Cardiac fibroblast (primary cell): ENCODE measurements around the gene CLDN10.
A peak's percentile ranks its signal among the peaks of the same experiment; 100 is the strongest.

Experiments used
- DNase-seq, 2 donors: peaks; one replicate each; pipeline versions ENCODE4 v3.0.0 to v3.0.0-alpha.2; 2010; ENCODE audit warnings: low read depth in 2 of 2
- H3K4me3 ChIP-seq, 2 donors: replicated peaks in 1 of 2; 1 replicate in 1 of 2; 2 replicates in 1 of 2; pipeline ENCODE4 v1.5.1; 2011; ENCODE audit warnings: low read depth in 2 of 2, low read length in 2 of 2, mild to moderate bottlenecking in 2 of 2, moderate library complexity in 1 of 2
- TF ChIP-seq, protein P1 (sequence below): IDR thresholded peaks from one replicate; pipeline ENCODE4 v1.5.1; 2011; ENCODE audit warnings: low read depth, mild to moderate bottlenecking, low read length, inconsistent platforms

The CLDN10 gene

GRCh38 chr13:95579303-95579702, 26.8 kb downstream of the CLDN10 start:
- no peak for DNase-seq
- TF ChIP-seq, protein P1, sequence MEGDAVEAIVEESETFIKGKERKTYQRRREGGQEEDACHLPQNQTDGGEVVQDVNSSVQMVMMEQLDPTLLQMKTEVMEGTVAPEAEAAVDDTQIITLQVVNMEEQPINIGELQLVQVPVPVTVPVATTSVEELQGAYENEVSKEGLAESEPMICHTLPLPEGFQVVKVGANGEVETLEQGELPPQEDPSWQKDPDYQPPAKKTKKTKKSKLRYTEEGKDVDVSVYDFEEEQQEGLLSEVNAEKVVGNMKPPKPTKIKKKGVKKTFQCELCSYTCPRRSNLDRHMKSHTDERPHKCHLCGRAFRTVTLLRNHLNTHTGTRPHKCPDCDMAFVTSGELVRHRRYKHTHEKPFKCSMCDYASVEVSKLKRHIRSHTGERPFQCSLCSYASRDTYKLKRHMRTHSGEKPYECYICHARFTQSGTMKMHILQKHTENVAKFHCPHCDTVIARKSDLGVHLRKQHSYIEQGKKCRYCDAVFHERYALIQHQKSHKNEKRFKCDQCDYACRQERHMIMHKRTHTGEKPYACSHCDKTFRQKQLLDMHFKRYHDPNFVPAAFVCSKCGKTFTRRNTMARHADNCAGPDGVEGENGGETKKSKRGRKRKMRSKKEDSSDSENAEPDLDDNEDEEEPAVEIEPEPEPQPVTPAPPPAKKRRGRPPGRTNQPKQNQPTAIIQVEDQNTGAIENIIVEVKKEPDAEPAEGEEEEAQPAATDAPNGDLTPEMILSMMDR: no peak

DNA sequence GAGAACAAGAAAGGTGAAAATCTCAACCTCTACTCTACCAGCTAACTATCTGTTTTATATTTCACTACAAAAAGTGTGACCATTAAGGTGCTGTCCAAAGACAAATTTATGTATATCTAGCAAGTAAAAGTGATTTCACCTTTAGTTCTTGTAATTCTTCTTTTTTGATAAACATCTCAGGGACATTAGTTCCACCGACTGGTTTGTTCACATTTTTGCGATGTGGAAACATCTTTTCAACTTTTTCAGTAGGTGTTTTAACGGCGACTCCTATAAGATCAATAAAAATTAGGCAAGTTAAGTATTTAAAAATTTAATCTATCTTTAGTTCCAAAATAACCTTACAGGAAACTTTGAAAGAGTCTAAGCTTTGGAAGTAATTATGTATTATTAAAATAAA, 33.3 kb downstream of the CLDN10 start:
- no peak for DNase-seq
- TF ChIP-seq, protein P1: no peak

More at GRCh38 chr13:95579303-95579702, 26.8 kb downstream of the CLDN10 start:
- no peak overlapping the region for H3K4me3 ChIP-seq

DNA sequence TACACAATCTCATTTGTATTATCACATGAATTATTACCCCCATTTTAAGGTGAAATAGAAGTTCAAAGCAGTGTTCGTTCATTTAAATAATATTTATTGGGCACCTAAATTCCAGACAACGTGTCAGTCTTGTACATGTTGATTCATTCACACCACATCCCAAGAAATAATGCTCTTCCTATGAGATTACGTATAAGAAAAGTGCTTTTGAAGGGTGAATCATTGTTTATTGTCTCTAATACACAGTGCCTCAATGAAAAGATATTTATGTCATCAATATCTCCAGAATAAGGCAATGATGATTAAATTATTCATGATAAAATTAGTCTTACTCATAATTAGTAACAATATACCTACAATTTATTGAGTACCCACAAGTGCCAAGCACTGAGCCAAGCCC, 35.6 kb downstream of the CLDN10 start:
- H3K4me3 ChIP-seq: no peak overlapping the region
- TF ChIP-seq, protein P1: no peak
- peak in 1 of 2 donors; percentile 48 for DNase-seq

More for the DNA sequence above, 33.3 kb downstream of the CLDN10 start:
- H3K4me3 ChIP-seq: no peak overlapping the region

- peak in 1 of 2 donors; percentile 80 for DNase-seq
- H3K4me3 ChIP-seq: no peak overlapping the region
- TF ChIP-seq, protein P1: no peak
These were observed 36.2 kb downstream of the CLDN10 start for GRCh38 chr13:95588721-95589120.

DNA sequence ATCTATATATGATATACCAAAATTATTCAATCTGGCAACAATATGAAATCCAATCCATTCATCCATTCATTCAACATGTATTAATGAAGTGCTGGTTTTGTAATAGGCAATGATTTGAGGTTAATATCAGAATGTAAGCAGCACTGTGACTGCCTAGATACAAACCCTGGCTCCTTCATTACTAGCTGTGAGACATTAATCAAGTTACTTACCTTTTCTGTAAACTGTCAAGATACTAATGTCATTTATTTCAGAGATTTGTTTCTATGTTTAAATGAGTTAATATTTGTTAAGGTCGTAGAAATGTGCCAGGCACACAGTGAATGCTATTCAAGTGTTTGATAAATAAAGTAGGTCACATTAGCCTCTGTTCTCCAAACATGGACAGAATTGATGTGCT, 40.9 kb downstream of the CLDN10 start:
- DNase-seq: no peak
- TF ChIP-seq, protein P1: no peak
- no peak overlapping the region for H3K4me3 ChIP-seq

GRCh38 chr13:95596701-95597100, 44.2 kb downstream of the CLDN10 start:
- H3K4me3 ChIP-seq: no peak overlapping the region
- TF ChIP-seq, protein P1: no peak
- no peak for DNase-seq

DNA sequence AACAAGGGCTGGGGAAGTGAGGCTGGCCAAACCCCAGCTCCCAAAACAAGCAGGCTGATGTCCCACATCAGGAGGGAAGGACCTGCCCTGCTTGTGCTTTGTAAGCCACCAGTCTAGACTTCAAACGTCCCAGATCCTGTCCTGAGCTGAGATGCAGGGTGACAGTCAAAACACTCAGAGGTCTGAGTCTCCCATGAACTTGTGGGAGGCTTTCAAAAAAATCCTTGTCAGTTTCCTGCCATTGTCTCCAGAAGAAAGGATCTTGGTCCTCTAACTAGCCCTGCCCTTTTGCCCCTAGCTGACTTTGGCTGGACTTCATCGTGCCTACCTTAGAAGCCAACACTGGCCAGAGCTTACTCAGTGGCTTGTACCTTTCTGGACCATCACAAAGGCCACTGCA, 48.7 kb downstream of the CLDN10 start:
- peak in 1 of 2 donors; percentile 30 for DNase-seq
- TF ChIP-seq, protein P1: no peak
- H3K4me3 ChIP-seq: no peak overlapping the region
